Fibroblast of the aortic adventitia (primary cell): Measurements from ENCODE around the gene HMG20A. TPM values are rescaled to one million over a fixed set of nuclear protein-coding genes. Genes with fewer than 3 reads are reported as not detected.

Experiments used
- DNase-seq: peaks from one replicate; pipeline ENCODE4 v3.0.0-alpha.2; 2010; ENCODE audit warnings: low read depth
- H3K4me3 ChIP-seq: 2 replicates; pipeline ENCODE4 v1.5.1; 2011; ENCODE audit warnings: low read depth, mild to moderate bottlenecking, control low read depth, low read length, moderate library complexity
- total RNA-seq: library from RNA; depleted of rRNA; stranded (reverse); fragments of >200 nt; gene quantifications from 2 replicates; pipeline ENCODE4 v1.2.3, GENCODE V29; 2012; ENCODE audit warnings: low replicate concordance
- TF ChIP-seq, protein P1 (sequence below): IDR thresholded peaks from 2 replicates; pipeline ENCODE4 v1.5.1; 2011; ENCODE audit warnings: mild to moderate bottlenecking, low read length, control low read depth, inconsistent platforms; ENCODE audit not compliant: insufficient read depth

HMG20A gene
- total RNA-seq, 1 donor, result 28.7 TPM

DNA sequence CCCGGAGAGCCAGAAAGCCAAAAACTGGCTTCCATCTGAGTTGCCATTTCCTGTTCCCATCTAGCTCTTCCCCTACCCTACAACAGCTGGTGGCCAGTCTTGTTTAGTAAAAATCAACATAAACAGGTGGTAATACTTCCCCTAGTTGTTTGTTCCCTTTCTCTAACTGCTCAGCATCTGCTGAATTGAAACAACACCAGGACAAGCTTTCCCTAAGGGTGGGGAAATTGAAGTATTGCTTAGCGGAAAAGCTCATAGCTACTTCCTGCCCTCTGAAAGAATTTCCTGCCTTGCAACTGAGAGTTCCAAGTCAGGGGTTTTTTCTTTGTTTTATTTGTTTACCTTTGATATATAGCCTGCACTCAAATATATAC lies 66.8 kb downstream of the HMG20A start:
- no peak for DNase-seq
- TF ChIP-seq, protein P1, sequence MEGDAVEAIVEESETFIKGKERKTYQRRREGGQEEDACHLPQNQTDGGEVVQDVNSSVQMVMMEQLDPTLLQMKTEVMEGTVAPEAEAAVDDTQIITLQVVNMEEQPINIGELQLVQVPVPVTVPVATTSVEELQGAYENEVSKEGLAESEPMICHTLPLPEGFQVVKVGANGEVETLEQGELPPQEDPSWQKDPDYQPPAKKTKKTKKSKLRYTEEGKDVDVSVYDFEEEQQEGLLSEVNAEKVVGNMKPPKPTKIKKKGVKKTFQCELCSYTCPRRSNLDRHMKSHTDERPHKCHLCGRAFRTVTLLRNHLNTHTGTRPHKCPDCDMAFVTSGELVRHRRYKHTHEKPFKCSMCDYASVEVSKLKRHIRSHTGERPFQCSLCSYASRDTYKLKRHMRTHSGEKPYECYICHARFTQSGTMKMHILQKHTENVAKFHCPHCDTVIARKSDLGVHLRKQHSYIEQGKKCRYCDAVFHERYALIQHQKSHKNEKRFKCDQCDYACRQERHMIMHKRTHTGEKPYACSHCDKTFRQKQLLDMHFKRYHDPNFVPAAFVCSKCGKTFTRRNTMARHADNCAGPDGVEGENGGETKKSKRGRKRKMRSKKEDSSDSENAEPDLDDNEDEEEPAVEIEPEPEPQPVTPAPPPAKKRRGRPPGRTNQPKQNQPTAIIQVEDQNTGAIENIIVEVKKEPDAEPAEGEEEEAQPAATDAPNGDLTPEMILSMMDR, result no peak

DNA sequence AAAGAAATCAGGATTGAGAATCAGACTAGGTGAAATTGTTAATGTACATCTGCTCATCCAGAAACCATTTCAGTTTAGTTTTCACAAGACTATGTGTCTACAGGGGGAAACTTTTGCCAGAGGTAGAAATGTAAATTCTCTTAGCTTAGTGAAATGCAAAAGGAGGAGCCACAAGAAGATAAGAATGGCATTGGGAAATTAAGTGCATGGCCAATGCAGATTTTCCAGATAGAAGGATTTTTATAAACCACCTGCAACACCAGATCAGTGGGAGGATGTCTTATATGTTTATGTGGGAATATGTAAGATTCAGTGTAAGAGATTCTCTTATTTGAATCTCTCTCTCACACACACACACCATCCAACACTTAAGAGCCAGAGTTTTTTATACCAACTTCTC lies 67.2 kb downstream of the HMG20A start:
- DNase-seq, result no peak
- TF ChIP-seq, protein P1, result no peak
- no peak overlapping the region for H3K4me3 ChIP-seq

More for the DNA sequence above, 66.8 kb downstream of the HMG20A start:
- H3K4me3 ChIP-seq, result no peak overlapping the region

GRCh38 chr15:77489647-77490046 lies 69.0 kb downstream of the HMG20A start:
- no peak for DNase-seq
- no peak overlapping the region for H3K4me3 ChIP-seq
- TF ChIP-seq, protein P1, result no peak

- no peak for DNase-seq
- H3K4me3 ChIP-seq, result no peak overlapping the region
- TF ChIP-seq, protein P1, result no peak
Observed at GRCh38 chr15:77493324-77493907, 72.7 kb downstream of the HMG20A start.

- H3K4me3 ChIP-seq, result no peak overlapping the region
- TF ChIP-seq, protein P1, result no peak
- DNase-seq, result no peak
Observed at GRCh38 chr15:77494073-77494867, 73.6 kb downstream of the HMG20A start.

DNA sequence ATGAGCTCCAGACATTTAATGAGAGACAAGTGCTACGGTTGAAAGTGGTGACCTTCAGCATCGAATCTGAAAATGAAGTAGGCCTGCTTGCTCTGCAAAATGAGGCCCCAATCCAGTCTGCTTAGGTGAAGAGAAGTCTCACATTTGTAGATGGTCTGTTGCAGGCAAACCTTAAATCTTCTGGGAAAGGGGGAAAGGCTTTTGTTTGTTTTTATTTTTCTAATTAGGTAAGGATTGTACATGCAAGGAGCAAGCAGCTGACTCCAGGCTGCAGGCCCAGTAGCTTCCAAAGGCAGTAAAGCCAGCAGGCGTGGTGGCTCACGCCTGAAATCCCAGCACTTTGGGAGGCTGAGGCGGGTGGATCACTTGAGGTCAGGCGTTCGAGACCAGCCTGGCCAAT lies 74.3 kb downstream of the HMG20A start:
- TF ChIP-seq, protein P1, result no peak
- no peak for DNase-seq
- no peak overlapping the region for H3K4me3 ChIP-seq
